Measurements from ENCODE around the gene CMBL.

Gene CMBL

GRCh38 chr5:10307206-10308148 is at the start of gene CMBL:
Gene CMBL (minus strand): TSS chr5:10307902. CDS start chr5:10290762, 17,140 bp downstream.
- Histone ChIP-seq H3K27me3 (ENCODE audit: insufficient read depth, low read length, poor library complexity, severe bottlenecking) (no peaks in the 10 kb centered on the region), H3K9me2 (replicated peaks; ENCODE audit: low read depth, low read length) (no peaks in the 10 kb centered on the region), H3F3A (ENCODE audit: low read depth) (no peaks in the 10 kb centered on the region), H2AFZ (ENCODE audit: low read length) (peak within 1 kb of the TSS; percentile 95), H3K9me3 (ENCODE audit: insufficient read depth, low read depth, low read length) (no peaks in the 10 kb centered on the region), H3K4me1 (ENCODE audit: insufficient read depth, low read length, poor library complexity, severe bottlenecking) (no peaks in the 10 kb centered on the region), H3K4me3 (ENCODE audit: low read length, poor library complexity, severe bottlenecking) (peak within 1 kb of the TSS; percentile 73), H4K20me1 (ENCODE audit: insufficient read depth, low read length, poor library complexity, severe bottlenecking) (no peaks in the 10 kb centered on the region), H3K9ac (ENCODE audit: low read depth, low read length, poor library complexity, severe bottlenecking) (peak within 1 kb of the TSS; percentile 68), H3K79me2 (ENCODE audit: insufficient read depth, low read length) (no peaks in the 10 kb centered on the region), H3K4me2 (ENCODE audit: low read depth, low read length, poor library complexity, severe bottlenecking) (peak within 1 kb of the TSS; percentile 69), H3K36me3 (ENCODE audit: insufficient read depth, low read length) (no peaks in the 10 kb centered on the region)
- no peak for TF ChIP-seq EZH2phosphoT487 (IDR thresholded peaks at IDR 0.05; ENCODE audit: borderline replicate concordance)

DNA sequence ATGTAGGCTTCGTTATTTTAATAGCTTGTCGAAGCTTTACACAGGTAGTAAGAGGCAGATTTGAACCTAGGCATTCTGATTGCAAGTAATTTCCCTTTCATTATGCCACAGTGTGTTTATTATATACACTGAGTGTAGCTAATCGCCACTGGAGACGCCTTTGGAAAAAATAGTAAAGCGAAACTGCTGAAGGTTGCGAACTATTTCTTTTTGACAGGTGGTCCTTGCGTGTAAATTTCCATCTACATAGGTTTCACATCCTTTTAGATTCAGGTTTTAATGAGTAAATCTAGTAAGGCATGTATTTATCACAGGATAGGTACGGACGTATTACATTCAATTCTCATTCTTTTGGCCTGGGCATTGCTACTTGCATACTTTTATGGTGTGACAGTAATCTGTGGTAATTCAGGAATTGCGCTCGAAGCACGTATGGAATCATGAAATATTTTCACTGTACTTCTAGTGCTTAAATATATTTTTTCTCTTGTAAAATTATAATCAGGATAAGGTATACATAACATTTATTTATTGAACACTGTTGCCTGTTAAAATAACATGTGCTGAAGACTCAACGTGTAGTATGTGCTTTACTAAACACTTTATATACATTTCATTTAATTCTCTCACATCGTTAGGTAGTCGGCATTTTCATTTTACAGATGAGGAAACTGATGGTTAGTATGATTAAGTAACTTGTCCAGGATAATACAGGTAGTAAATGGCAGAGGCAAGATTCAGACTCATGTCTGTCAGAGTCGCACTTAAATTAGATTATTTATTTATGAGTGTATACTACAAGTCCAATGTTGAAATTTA is 47.6 kb upstream of the CMBL start:
- no peak overlapping the region for H2AFZ ChIP-seq (ENCODE audit: low read length)
- H3K4me3 ChIP-seq (ENCODE audit: low read length, poor library complexity, severe bottlenecking): peak overlapping the region; percentile 75
- H3K79me2 ChIP-seq (ENCODE audit: insufficient read depth, low read length): peaks cover 80% of the 10 kb centered on the region
- no peaks in the 10 kb centered on the region for H3F3A ChIP-seq (ENCODE audit: low read depth)
- no peaks in the 10 kb centered on the region for H3K27me3 ChIP-seq (ENCODE audit: insufficient read depth, low read length, poor library complexity, severe bottlenecking)
- H3K9me3 ChIP-seq (ENCODE audit: insufficient read depth, low read depth, low read length): no peaks in the 10 kb centered on the region
- H3K9ac ChIP-seq (ENCODE audit: low read depth, low read length, poor library complexity, severe bottlenecking): peak overlapping the region; percentile 98
- peaks cover 41% of the 10 kb centered on the region for H3K4me1 ChIP-seq (ENCODE audit: insufficient read depth, low read length, poor library complexity, severe bottlenecking)
- H3K4me2 ChIP-seq (ENCODE audit: low read depth, low read length, poor library complexity, severe bottlenecking): peak overlapping the region; percentile 85
- TF ChIP-seq CTCF (conservative IDR thresholded peaks at IDR 0.05; ENCODE audit: low read length): no peak
- no peak for TF ChIP-seq EZH2phosphoT487 (IDR thresholded peaks at IDR 0.05; ENCODE audit: borderline replicate concordance)
- H3K36me3 ChIP-seq (ENCODE audit: insufficient read depth, low read length): no peaks in the 10 kb centered on the region
- H4K20me1 ChIP-seq (ENCODE audit: insufficient read depth, low read length, poor library complexity, severe bottlenecking): peaks cover 62% of the 10 kb centered on the region
- no peaks in the 10 kb centered on the region for H3K9me2 ChIP-seq (replicated peaks; ENCODE audit: low read depth, low read length)

DNA sequence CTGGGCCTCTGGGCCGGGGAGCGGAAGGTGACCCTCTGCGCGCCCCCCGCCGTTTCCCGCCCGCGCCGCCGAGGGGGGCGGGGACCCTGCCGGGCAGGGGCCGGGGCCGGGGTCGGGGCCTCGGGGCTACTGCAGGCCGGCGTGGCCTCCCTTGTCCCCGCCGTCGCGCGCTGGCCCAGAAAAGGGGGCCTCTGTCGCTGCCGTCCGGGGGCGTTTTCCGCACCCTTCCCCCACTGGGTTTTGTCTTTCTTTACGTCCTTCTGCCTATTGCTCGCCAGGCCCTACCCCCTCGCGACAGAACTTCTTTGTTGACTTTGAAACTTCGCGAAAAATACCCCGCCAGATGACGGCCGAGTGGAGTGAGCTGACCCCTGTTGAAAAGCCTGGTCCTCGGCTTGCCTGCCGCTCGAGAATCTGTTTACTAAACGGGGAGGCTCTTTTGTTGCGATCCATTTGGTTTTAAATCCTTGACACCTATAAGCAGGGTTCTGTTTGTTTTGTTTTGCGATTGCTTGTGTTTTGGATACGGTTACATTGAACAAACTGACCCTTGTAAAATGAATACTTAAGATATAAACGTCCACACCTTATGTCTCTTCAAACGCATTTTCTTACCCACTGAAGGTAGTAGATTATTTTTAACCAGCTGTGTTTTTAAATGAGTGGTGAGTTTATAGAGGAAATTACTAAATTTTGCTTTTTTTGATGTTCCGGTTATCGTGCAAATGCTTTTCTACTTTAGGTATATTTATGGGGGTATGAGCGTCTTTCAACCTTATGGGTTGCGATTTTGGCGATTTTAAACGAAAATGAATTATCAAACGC is 46.6 kb upstream of the CMBL start:
- Histone ChIP-seq H3K4me2 (ENCODE audit: low read depth, low read length, poor library complexity, severe bottlenecking) (peak overlapping the region; percentile 85), H2AFZ (ENCODE audit: low read length) (peak overlapping the region; percentile 94; the same call in 1 of the 2 replicates), H3K9ac (ENCODE audit: low read depth, low read length, poor library complexity, severe bottlenecking) (peak overlapping the region; percentile 98), H3K4me3 (ENCODE audit: low read length, poor library complexity, severe bottlenecking) (peak overlapping the region; percentile 75), H3K4me1 (ENCODE audit: insufficient read depth, low read length, poor library complexity, severe bottlenecking) (peaks cover 41% of the 10 kb centered on the region), H3F3A (ENCODE audit: low read depth) (no peaks in the 10 kb centered on the region), H4K20me1 (ENCODE audit: insufficient read depth, low read length, poor library complexity, severe bottlenecking) (peaks cover 51% of the 10 kb centered on the region), H3K27me3 (ENCODE audit: insufficient read depth, low read length, poor library complexity, severe bottlenecking) (no peaks in the 10 kb centered on the region), H3K9me2 (replicated peaks; ENCODE audit: low read depth, low read length) (no peaks in the 10 kb centered on the region), H3K9me3 (ENCODE audit: insufficient read depth, low read depth, low read length) (no peaks in the 10 kb centered on the region), H3K79me2 (ENCODE audit: insufficient read depth, low read length) (peaks cover 70% of the 10 kb centered on the region), H3K36me3 (ENCODE audit: insufficient read depth, low read length) (no peaks in the 10 kb centered on the region)
- TF ChIP-seq CTCF (conservative IDR thresholded peaks at IDR 0.05; ENCODE audit: low read length) (no peak), EZH2phosphoT487 (IDR thresholded peaks at IDR 0.05; ENCODE audit: borderline replicate concordance) (no peak)
